ENCODE results near the gene RAMACL.
"Not testable (repeated sequence)": the region's sequence is repeated elsewhere in the genome, so short reads cannot be mapped to it uniquely, and the experiment has no call there.

The RAMACL gene

DNA sequence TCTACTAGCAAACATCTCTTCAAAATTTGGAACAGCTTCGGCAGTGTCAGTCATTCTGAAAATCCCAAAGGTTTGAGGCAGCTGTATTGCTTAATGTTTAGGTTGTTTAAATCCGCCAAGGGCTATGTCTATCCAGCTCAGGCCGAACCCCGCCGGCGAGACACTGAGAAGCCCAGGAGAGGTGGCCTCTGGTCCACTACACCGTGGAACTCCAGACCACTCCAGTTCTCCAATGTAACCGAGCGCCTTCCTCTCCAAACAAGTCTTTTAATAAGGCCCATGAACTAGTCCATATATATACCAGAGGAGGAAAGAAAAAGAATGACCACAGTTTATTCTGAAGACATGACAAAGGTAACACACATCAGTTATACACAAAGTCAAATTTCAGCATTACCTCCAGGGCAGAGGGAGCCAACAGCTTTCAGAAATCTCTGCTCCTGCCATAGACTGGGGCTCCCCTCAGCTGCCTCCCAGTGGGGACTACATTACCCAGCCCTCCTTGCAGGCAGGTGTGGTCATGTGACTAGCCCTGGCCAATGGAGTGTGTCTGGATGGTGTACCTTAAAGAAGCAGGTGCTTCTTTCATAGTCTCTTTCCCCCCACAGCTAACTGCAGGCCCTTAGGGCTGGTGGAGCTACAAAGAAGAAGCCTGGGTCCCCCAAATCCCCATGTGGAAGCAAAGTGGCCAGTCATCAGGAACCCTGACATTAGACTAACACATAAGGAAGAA lies at the start of gene RAMACL:
Gene RAMACL, minus strand, starts transcription at position 255 of the 733 bp plus-strand sequence. Its CDS starts 201 bp downstream, at position 54.
- Histone ChIP-seq H3K27ac (ENCODE audit: extremely low read depth, low read depth, low read length) (no peak within 1 kb of the TSS), H3K4me3 (ENCODE audit: low read depth, low read length) (peak within 1 kb of the TSS; percentile 27), H3K4me1 (ENCODE audit: control insufficient read depth, insufficient read depth, low read length) (no peaks in the 10 kb centered on the region; the same call in 1 of the 2 replicates), H3K9me3 (ENCODE audit: control insufficient read depth, insufficient read depth, low read depth, low read length) (no peaks in the 10 kb centered on the region), H3K36me3 (ENCODE audit: control insufficient read depth in 2 of 2, insufficient read depth in 1 of 2, low read length in 2 of 2) (no peaks in the 10 kb centered on the region)
- TF ChIP-seq, protein P1, sequence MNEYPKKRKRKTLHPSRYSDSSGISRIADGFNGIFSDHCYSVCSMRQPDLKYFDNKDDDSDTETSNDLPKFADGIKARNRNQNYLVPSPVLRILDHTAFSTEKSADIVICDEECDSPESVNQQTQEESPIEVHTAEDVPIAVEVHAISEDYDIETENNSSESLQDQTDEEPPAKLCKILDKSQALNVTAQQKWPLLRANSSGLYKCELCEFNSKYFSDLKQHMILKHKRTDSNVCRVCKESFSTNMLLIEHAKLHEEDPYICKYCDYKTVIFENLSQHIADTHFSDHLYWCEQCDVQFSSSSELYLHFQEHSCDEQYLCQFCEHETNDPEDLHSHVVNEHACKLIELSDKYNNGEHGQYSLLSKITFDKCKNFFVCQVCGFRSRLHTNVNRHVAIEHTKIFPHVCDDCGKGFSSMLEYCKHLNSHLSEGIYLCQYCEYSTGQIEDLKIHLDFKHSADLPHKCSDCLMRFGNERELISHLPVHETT (tag by site-specific recombination; IDR thresholded peaks at IDR 0.05), result no peak
- TF ChIP-seq, protein P2, sequence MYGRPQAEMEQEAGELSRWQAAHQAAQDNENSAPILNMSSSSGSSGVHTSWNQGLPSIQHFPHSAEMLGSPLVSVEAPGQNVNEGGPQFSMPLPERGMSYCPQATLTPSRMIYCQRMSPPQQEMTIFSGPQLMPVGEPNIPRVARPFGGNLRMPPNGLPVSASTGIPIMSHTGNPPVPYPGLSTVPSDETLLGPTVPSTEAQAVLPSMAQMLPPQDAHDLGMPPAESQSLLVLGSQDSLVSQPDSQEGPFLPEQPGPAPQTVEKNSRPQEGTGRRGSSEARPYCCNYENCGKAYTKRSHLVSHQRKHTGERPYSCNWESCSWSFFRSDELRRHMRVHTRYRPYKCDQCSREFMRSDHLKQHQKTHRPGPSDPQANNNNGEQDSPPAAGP (tag by site-specific recombination; IDR thresholded peaks at IDR 0.05), result no peak
- no peak for TF ChIP-seq ZBTB48 (tag by site-specific recombination; IDR thresholded peaks at IDR 0.05)
- ChIA-PET CTCF (interaction anchor here (1.0 kb wide), 1 partner anchor 21 kb away, joined by 3 read pairs; no protein-coding TSS in a partner anchor), POLR2A (interaction anchor here (1.7 kb wide), 1 partner anchor 41 kb away, joined by 5 read pairs; the partner anchor contains the start of gene RPS6KA2)

DNA sequence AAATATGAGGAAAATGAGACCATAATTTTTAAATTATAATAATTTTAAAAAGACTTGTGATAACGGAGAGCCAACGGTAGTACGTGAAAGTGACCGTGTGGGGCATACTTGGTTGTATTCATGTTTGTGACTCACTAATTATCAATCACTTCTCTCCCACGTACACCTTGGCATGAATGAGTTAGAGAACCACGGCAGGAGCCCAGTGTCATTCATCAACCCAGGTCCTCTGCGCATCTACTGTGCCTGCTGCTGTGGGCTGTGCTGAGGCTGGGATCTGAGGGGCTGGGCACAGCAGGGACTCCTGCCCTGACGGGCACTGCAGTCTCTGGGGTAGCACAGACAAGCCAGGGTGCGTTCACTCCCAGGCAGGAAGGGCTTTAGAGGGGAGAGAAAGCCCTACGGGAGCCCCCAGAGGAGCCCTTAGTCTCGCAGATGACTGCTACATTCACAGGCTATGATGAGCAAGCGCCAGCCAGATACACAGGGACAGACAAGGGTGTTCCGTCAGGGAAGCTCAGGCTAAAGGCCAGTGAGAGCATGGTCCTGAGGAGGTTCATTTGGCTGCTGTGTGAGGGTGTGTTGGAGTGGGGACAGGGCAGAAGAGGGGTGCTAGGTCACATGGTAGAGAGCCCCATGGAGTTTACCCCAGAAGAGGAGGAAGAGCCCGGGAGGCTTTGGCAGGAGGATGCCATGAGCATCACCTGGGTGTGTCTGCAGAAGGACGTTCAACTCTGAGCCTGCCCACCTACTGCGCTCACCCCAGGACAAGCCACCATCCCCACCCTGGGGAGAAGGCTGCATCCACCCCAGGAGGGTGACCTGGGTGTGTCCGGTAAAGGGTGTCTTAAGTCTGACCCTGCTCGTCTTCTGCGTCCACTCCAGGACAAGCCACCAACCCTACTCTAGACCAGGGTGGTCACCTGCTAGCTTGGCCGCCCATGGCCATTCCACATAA lies 48.8 kb upstream of the RAMACL start:
- Histone ChIP-seq H3K4me3 (ENCODE audit: low read depth, low read length) (no peak overlapping the region), H3K4me1 (ENCODE audit: control insufficient read depth, insufficient read depth, low read length) (no peaks in the 10 kb centered on the region), H3K36me3 (ENCODE audit: control insufficient read depth in 2 of 2, insufficient read depth in 1 of 2, low read length in 2 of 2) (no peaks in the 10 kb centered on the region), H3K27ac (ENCODE audit: extremely low read depth, low read depth, low read length) (no peak overlapping the region), H3K9me3 (ENCODE audit: control insufficient read depth, insufficient read depth, low read depth, low read length) (no peaks in the 10 kb centered on the region)
- POLR2A ChIA-PET, result no interaction called here
- TF ChIP-seq, protein P1 (tag by site-specific recombination; IDR thresholded peaks at IDR 0.05), result no peak
- no peak for TF ChIP-seq ZNF2 (tag by site-specific recombination; IDR thresholded peaks at IDR 0.05)
- TF ChIP-seq ZNF514 (tag by site-specific recombination; IDR thresholded peaks at IDR 0.05), result no peak
- no peak for TF ChIP-seq ZNF791 (tag by site-specific recombination; IDR thresholded peaks at IDR 0.05)
- CTCF ChIA-PET, result no interaction called here

DNA sequence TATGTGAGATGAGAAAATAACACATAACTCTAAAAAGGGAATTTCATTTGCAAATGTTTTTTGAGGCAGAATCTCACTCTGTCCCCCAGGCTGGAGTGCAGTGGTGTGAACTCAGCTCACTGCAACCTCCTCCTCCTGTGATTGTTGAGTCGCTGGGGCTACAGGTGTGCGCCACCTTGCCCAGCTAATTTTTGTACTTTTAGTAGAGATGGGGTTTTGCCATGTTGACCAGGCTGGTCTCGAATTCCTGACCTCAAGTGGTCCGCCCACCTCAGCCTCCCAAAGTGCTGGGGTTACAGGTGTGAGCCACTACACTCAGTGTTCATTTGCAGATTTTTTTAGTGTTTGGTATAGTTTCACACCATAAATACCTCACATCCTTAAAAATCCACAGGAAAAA lies 48.1 kb upstream of the RAMACL start:
- CTCF ChIA-PET; H3K4me3 ChIP-seq (ENCODE audit: low read depth, low read length); H3K4me1 ChIP-seq (ENCODE audit: control insufficient read depth, insufficient read depth, low read length); H3K27ac ChIP-seq (ENCODE audit: extremely low read depth, low read depth, low read length); H3K36me3 ChIP-seq (ENCODE audit: control insufficient read depth in 2 of 2, insufficient read depth in 1 of 2, low read length in 2 of 2); H3K9me3 ChIP-seq (ENCODE audit: control insufficient read depth, insufficient read depth, low read depth, low read length); POLR2A ChIA-PET: not testable (repeated sequence)
- peak; percentile 58 for TF ChIP-seq SCRT2 (tag by site-specific recombination; IDR thresholded peaks at IDR 0.05)
- peak; percentile 49; the same call in 1 of the 2 replicates for TF ChIP-seq SCRT1 (tag by site-specific recombination; IDR thresholded peaks at IDR 0.05; ENCODE audit: borderline replicate concordance)

DNA sequence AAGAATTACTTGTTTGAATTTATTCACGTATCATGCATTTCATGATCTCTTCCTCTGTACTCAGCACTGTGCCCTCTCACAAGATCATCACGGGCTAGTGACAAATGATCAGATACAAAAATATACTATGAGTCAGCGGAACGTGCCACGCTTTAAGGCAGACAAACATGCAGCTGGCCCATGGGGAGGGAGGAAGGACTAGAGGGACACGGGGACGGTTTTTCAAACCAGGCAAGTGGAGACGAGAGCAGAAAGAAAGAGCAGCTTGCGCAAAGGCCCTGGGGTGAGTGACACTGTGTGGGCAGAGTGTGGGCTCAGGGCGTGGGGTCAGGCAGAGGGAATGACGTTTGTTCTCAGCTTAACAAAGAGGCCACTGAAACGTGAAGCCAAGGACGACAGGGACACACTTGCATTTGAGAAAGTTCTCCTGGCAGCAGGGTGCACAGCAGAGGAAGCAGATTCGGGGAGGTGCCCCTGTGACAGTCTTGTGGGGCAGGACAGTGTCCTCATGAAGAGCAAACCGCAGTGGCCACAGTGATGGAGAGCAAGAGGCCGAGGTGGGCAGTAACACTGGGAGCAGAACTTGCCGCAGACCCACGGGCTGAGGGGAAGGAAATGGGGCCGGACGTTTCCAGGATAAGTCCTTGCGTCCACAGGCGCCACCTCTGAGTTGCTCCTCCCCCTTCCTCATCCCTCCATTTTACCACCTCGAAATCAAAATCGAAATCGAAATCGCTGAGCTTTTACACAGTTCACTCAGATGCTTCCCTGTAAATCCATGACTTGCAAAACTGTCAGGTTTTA lies 47.5 kb upstream of the RAMACL start:
- POLR2A ChIA-PET, result no interaction called here
- no peaks in the 10 kb centered on the region for H3K4me1 ChIP-seq (ENCODE audit: control insufficient read depth, insufficient read depth, low read length)
- H3K27ac ChIP-seq (ENCODE audit: extremely low read depth, low read depth, low read length), result no peak overlapping the region
- H3K9me3 ChIP-seq (ENCODE audit: control insufficient read depth, insufficient read depth, low read depth, low read length), result no peaks in the 10 kb centered on the region
- H3K36me3 ChIP-seq (ENCODE audit: control insufficient read depth in 2 of 2, insufficient read depth in 1 of 2, low read length in 2 of 2), result no peaks in the 10 kb centered on the region
- CTCF ChIA-PET, result interaction anchor here (0.6 kb wide), 1 partner anchor 320 kb away, joined by 3 read pairs; no protein-coding TSS in a partner anchor
- no peak overlapping the region for H3K4me3 ChIP-seq (ENCODE audit: low read depth, low read length)
- TF ChIP-seq ZNF184 (tag by site-specific recombination; IDR thresholded peaks at IDR 0.05), result no peak
- TF ChIP-seq ZBTB17 (tag by site-specific recombination; IDR thresholded peaks at IDR 0.05), result 0 out of 2 replicates have a peak, but pooled peaks have one; percentile 16
- TF ChIP-seq SETDB1 (IDR thresholded peaks at IDR 0.05; ENCODE audit: insufficient read length, low read length), result peak; percentile 84
- TF ChIP-seq BCL11B (tag by site-specific recombination; IDR thresholded peaks at IDR 0.05; ENCODE audit: low read depth), result no peak
- no peak for TF ChIP-seq ZNF423 (tag by site-specific recombination; IDR thresholded peaks at IDR 0.05)
- TF ChIP-seq ZBTB8A (tag by site-specific recombination; IDR thresholded peaks at IDR 0.05), result no peak
- no peak for TF ChIP-seq ZNF133 (tag by site-specific recombination; IDR thresholded peaks at IDR 0.05)
- TF ChIP-seq EGR2 (tag by site-specific recombination; IDR thresholded peaks at IDR 0.05; ENCODE audit: low read depth), result peak; percentile 45
- peak; percentile 87 for TF ChIP-seq ZNF623 (tag by site-specific recombination; IDR thresholded peaks at IDR 0.05)
